GM12891 (cell line): ENCODE data around the gene UGT1A5.

Source experiments
- POLR2A ChIP-seq: IDR thresholded peaks from 2 replicates; pipeline ENCODE4 v1.6.1; 2011; ENCODE audit warnings: low read depth, low read length, control low read depth
- POLR2AphosphoS5 ChIP-seq: IDR thresholded peaks from 2 replicates; pipeline ENCODE4 v1.6.1; 2011; ENCODE audit warnings: low read depth, low read length, control low read depth
- POU2F2 ChIP-seq: IDR thresholded peaks from 2 replicates; pipeline ENCODE4 v1.6.1; 2011; ENCODE audit warnings: low read depth, mild to moderate bottlenecking, control low read depth, low read length, moderate library complexity
- SPI1 ChIP-seq: IDR thresholded peaks from 2 replicates; pipeline ENCODE4 v1.6.1; 2011; ENCODE audit warnings: low read depth, low read length, control low read depth
- TAF1 ChIP-seq: IDR thresholded peaks from 2 replicates; pipeline ENCODE4 v1.6.1; 2011; ENCODE audit warnings: low read depth, low read length, control low read depth

- TF ChIP-seq POLR2A: no peak
- TF ChIP-seq POLR2AphosphoS5: no peak
- TF ChIP-seq SPI1: no peak
- TF ChIP-seq TAF1: no peak
- TF ChIP-seq POU2F2: no peak
These were observed 38.4 kb upstream of the UGT1A5 start for GRCh38 chr2:233674314-233674713.
